Epithelial cell of prostate (primary cell): ENCODE data around the gene MYADM.
"Not testable (repeated sequence)": the region's sequence is repeated elsewhere in the genome, so short reads cannot be mapped to it uniquely, and the experiment has no call there.

Experiments used
- DNase-seq: peaks from one replicate; pipeline ENCODE4 v3.0.0-alpha.2; 2011; ENCODE audit warnings: low read depth, low spot score
- H3K27ac ChIP-seq: fragments of 450-650 bp; 2 replicates; pipeline ENCODE4 v1.5.1; 2017; ENCODE audit warnings: mild to moderate bottlenecking

MYADM gene, protein sequence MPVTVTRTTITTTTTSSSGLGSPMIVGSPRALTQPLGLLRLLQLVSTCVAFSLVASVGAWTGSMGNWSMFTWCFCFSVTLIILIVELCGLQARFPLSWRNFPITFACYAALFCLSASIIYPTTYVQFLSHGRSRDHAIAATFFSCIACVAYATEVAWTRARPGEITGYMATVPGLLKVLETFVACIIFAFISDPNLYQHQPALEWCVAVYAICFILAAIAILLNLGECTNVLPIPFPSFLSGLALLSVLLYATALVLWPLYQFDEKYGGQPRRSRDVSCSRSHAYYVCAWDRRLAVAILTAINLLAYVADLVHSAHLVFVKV

DNA sequence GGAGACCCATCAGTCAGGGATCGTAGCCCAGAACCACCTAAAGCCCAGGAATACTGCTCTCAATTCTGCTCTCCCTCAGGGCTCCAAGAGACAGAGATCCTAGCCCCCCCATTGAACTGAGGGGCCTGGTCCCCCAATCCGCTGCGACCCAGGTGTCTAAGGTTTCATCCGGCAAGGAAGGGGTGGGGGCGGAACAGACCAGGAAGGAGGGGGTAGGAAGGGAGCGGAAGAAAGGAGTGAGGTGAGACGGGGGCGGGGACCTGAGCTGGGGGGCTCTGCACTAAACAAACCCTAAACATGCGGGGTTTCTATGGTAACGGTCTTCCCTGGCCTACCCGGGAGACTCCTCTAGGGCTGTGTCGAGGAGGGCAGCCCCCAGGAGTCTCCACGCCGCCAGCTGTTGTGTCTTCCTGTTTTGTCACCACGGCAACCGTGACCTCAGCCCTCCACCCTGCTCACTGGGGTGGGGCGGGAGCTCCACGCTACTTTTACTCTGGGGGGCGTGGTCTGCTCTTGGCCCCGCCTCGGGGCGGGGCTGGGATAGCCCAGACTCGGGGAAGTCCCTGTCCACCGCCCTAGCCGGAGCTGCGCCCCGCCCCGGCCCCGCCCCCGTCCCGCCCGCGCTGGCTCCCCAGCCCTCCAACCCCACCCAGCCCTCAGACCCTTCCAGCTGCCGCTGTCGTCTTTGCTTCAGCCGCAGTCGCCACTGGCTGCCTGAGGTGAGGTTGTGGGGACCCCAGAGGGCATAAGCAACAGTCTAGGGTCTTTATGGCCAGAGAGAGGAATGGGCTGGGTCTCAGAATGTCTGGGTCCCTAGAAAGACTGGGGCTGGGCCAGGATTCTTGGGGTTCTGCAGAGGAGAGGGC is at the start of gene MYADM:
TSS of gene MYADM (plus strand) at position 659 of the 866 bp plus-strand sequence. CDS start 5,647 bp downstream, outside the sequence.
- peak; percentile 72 for DNase-seq
- H3K27ac ChIP-seq, result peak within 1 kb of the TSS; percentile 63

DNA sequence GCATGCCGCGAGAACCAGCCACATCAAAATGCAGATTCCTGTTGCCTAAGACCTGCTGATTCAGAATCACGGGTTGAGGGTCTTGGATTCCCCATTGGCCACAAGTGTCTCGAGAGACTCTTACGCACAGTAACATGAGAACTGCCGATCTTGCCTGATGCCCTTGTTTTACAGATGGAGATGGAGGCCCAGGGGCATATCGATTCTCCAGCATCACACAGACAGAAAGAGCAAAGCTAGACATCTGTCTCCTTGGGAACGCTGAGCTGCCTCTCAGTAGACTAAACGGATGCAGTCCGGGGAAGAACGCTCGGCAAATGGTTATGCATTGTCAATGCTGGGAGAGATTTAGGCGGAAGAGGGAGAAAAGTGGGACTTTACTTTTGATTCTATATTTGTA is 48.9 kb upstream of the MYADM start:
- no peak for DNase-seq
- no peak overlapping the region for H3K27ac ChIP-seq

DNA sequence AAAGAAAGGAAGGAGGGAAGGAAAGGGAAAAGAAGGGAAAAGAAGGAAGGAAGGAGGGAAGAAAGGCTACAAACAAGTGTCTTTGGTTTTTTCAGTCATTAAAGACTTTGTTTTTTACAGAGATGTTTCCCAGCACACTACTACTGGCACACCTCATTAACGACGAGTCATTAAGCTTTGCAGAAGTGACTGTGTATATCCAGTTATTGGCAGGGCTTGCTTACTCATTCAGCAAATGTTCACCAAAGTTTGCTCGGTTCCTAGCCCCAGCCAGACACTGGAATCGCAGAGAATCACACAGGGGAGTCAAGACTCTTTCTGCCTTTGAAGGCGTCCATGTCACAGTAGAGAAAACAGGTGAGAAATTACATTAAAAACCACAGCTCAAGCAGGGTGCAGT is 47.8 kb upstream of the MYADM start:
- no peak overlapping the region for H3K27ac ChIP-seq
- no peak for DNase-seq

DNA sequence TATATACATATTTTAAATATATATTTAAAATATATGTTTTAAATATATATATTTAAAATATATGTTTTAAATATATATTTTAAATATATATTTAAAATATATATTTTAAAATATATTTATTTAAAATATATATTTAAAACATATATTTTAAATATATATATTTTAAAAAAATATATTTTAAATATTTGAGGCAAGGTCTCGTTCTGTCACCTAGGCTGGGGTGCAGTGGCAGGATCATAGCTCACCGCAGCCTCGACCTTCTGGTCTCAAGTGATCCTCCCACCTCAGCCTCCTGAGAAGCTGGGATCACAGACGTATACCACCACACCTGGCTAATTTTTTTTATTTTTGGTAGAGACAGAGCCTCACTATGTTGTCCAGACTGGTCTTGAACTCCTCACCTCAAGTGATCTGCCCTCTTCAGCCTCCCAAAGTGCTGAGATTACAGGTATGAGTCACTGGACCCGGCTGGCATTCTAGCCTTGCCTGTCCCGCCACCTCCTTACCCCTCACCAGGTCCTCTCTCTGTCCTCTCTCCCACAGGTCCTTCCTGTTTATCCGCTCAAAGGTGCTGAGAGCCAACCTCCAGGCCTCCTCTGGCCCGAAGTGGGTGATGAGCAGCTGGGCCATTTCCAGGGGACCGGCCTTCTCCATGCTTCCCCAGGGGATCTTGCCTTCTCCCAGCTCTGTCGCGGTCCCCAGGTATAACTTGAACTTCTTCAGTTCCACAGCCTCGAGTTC is 44.1 kb upstream of the MYADM start:
- no peak for DNase-seq
- no peak overlapping the region for H3K27ac ChIP-seq

DNA sequence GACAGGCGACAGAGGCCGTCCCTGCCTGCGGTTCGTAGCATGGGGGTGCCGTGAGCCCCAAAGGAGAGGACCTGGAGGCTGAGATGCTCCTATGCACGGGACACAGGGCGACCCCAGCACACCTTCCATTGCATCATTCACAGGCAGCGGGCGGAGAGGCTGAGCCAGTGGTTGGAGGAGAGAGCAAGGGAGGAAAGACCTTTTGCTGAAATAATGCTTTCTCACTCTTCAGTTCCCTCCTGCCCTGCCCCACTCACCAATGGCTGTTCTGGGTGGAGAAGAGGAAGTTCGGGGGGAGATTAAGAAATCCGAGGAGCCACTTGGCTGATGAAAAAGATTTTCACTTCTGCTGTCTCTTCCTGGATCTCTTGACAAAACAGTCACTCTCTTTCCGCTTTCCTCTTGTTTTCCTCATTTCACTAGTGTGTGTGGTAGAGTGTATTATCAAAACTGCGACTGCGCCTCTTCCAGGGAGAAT is 43.5 kb upstream of the MYADM start, which contains the start of gene NLRP12:
TSS of gene NLRP12 (minus strand) at position 181 of the 478 bp plus-strand sequence. CDS start at position 41, 140 bp downstream.
- H3K27ac ChIP-seq, result no peak within 1 kb of the TSS
- no peak for DNase-seq

DNA sequence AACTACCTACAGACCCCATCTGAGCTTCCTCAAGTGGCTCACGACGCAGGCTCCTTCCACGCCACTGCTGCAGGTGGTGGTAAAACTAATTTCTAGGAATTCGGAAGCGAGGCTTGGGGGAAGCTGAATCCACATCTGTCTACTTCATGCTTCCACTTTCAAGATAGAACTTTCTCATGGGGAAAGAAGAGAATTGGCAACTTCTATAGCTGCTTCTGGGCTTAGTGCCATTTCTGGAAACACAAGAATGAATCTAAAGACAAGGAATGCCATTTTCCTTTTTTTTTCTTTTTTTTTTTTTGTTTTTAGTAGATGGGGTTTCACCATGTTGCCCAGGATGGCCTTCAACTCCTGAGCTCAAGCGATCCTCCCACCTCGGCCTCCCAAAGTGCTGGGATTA is 40.8 kb upstream of the MYADM start:
- DNase-seq, result no peak
- no peak overlapping the region for H3K27ac ChIP-seq

DNA sequence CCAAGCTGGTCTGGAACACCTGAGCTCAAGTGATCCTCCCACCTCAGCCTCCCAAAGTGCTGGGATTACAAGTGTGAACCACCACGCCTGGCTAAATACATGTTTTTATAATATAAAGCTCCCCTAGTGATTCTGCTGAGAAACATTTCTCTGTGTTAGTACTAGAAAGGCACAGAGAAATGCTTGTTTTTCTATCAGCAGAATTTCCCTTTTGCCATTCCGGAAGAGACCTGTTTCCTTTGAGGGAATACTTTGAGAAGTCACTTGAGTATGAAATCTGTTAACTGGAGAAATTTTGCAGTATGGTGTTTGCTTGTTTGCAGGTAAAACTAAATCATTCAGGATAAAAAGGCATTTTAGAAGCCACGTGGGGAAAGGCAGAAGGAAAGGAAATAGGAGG is 39.2 kb upstream of the MYADM start:
- H3K27ac ChIP-seq, result no peak overlapping the region
- DNase-seq, result no peak

DNA sequence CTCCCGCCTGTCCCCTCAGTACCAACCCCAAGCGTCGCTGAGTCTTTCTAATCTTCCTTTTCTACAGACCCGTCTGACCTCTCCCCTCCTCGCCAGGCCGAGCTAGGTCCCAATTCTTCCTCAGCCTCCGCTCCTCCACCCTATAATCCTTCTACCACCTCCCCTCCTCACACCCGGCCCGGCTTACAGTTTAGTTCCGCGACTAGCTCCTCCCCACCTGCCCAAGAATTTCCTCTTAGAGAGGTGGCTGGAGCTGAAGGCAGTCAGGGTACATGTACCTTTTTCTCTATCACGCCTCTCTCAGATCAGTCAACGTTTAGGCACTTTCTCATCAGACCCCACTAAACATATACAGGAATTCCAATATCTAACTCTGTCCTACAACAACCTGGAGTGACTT is 34.8 kb upstream of the MYADM start:
- not testable (repeated sequence) for H3K27ac ChIP-seq, DNase-seq

DNA sequence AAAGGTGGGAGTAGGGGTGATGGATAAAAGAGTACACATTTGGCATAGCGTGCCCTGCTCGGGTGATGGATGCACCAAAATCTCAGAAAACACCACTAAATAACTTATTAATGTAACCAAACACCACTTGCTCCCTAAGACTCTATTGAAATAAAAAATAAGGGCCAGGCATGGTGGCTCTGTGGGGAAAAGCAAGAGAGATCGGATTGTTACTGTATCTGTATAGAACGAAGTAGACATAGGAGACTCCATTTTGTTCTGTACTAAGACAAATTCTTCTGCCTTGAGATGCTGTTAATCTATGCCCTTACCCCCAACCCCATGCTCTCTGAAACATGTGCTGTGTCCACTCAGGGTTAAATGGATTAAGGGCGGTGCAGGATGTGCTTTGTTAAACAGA is 29.2 kb upstream of the MYADM start:
- DNase-seq, result not testable (repeated sequence)
- peak overlapping the region; percentile 79 for H3K27ac ChIP-seq

DNA sequence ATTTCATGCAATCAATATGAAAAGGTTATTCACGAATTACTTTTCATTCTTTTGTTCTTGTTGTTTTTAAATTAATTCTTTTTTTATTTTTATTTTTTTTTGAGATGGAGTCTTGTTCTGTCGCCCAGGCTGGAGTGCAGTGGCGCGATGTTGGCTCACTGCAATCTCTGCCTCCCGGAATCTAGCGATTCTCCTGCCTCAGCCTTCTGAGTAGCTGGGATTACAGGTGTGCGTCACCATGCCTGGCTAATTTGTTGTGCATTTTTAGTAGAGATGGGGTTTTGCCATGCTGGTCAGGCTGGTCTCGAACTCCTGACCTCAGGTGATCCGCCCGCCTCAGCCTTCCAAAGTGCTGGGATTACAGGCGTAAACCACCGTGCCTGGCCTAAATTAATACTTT is 27.4 kb upstream of the MYADM start:
- not testable (repeated sequence) for DNase-seq

DNA sequence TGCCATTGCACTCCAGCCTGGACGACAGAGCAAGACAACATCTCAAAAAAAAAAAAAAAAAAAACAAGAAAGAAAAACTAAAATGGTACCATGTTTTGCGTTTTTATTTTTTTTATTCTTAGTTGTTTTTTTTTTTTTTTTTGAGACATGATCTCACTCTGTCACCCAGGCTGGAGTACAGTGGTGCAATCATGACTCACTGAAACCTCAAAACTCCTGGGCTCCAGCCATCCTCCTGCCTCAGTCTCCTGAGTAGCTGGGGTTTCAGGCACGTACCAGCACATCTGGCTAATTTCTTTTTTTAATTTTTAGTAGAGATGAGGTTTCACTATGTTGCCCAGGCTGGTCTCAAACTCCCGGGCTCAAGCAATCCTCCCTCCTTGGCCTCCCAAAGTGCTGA is 26.8 kb upstream of the MYADM start:
- H3K27ac ChIP-seq, result peak overlapping the region; percentile 75

More for the DNA sequence above, 27.4 kb upstream of the MYADM start:
- H3K27ac ChIP-seq, result peak overlapping the region; percentile 75

DNA sequence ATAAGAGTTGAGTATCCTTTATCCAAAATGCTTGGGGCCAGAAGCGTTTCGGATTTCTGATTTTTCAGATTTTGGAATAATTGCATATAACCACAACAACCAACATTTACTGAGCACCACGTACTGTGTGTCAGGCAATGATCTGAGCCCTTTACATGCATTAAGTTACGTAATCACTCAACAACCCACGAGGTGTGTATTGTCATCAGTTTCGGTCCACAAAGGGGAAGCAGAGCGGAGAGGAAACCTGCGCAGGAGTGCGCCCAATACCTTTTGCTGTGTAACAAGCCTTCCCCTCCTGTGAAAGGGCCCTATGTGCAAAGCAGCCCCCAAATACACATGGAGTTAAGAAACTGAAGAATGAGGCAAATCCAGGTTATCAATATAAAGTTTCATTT is 22.8 kb upstream of the MYADM start:
- H3K27ac ChIP-seq, result no peak overlapping the region
- no peak for DNase-seq

More for the DNA sequence above, 26.8 kb upstream of the MYADM start:
- peak; percentile 70 for DNase-seq

DNA sequence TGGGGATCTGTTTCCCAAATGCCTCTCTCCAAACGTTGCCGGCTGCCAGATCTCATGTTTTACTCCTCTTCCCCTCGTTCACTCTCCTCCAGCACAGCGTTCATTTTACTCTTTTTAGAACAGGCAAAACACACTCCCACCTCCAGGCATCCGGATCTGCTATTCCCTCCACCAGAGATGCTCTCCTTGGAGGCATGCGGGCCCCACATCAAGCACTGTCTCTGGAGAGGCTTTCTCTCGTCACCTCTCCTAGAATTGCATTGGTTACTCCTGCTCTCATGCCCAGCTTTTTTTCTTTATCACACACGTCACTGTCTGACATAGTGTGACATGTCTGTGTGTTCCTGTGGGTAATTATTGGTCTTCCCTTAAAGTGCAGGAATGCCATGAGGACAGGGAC is 20.1 kb upstream of the MYADM start:
- DNase-seq, result no peak
- H3K27ac ChIP-seq, result no peak overlapping the region

DNA sequence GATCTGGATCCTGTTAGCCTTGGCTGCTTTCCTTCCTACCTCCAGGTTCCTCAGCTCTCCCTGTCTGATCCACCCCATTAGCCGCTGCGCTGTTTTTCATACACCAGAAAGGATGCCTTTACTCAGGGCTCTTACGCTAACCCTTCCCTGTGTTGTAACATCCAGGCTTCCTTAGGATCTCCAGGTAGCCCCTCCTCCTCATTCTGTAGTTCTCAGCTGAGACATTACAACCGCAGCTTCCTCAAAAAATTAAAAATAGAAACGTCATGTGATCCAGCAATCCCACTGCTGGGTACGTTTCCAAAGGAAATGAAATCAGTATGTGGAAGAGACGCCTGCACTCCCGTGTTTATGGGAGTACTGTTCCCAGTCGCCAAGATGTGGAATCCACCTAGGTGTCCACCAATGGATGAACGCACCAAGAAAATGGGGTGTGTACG is 18.4 kb upstream of the MYADM start:
- DNase-seq, result no peak
- no peak overlapping the region for H3K27ac ChIP-seq

DNA sequence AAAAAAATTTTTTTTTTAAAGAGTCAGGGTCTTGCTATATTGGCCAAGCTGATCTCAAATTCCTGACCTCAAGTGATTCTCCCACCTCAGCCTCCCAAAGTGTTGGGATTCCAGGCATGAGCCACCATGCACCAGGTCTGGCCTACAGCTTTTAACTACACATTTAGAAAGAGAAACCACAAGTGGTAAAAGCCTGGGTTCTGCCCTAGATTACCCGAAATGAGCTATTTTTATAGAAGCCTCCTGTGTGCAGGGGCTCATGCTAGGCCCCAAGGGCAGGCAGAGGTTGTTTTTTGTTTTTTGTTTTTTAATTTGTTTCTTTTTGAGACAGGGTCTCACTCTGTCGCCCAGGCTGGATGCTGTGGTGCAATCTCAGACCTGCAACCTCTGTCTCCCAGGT is 14.0 kb upstream of the MYADM start:
- DNase-seq, result no peak
- no peak overlapping the region for H3K27ac ChIP-seq

DNA sequence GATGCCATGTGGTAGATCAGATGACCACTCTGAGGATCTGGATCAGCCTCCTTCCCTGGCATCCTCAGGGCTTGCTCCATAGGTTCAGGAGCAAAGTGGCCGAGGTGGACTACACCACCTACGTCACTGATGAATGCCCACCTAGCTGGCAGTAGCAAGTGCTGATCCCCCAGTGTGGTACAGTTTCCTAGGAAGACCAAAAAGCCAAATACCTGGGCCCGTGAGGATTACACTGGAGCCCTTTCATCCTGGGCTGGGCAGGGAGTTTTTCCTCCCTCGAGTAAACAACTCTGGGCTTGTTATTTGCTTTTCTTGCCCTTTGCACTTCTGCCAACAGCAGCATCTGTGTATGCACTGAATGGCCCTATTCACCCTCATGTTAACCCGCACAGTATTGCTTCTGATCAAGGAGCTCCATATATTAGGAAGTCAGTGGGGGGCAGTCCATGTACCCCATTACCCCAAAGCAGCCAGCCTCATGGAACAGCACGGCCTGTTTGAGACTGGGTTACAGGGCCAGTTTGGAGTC is 3.3 kb upstream of the MYADM start:
- H3K27ac ChIP-seq, result no peak overlapping the region
- no peak for DNase-seq

DNA sequence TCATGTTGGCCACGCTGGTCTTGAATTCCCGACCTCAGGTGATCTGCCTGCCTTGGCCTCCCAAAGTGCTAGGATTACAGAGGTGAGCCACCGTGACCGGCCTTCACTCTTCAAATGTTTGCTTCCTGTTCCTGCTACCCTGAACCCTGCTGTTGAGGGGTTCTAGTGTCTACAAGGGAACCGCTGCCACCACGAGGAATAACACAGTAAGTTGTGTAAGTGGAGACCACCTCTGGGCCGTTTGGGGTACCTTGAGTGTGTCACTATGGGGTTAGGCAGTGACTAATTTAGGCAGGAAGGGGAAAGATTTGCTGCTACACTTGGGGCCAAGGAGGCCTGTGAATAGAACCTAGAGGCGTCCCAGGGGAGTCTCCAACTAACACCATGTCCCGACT is 2.2 kb upstream of the MYADM start:
- DNase-seq, result no peak
- no peak overlapping the region for H3K27ac ChIP-seq

DNA sequence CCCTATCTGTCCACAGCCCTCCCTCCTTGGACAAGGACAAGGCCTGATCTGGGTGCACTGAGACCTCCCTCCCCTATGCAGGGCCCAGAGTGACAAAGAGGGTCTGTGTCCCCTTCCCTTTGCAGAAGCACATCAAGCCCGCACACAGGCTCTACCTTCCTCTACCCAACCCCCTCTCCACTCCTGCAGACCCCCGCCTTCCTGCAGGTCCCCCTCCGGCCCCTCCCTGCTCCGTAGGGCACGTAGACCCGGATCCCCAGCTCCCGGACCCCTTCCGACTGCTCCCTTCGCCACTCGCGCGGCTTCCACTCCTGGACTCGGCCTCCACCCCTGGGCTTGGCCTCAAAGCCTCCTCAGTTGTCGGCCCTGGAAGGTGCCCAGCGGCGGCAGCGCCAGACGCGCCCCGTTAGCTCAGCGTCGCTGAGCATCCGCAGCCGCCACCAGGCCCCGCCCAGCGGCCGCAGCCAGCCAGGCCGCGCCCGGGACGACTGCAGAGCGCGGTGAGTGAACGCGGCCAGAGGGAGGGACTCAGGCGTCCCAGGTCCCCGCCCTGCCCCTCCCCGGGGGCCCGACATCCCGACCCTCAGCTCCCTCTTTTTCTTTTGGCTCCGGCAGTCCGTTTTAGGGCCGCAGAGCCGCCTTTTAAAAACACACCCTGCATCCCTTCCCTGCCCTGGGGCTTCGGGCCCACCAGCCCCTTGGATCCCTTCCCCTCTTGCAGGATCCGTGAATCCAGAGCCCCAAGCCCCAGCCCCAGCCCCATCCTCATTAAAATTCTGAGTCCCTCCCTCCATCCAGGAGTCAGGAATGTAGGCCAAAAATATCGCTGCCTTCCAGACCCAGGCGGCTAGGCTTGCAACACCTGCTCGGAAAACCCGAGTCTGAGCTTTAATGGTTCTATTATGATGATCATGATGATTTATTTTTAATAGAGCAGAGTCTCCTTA is 1.5 kb upstream of the MYADM start:
- peak overlapping the region; percentile 63 for H3K27ac ChIP-seq
- DNase-seq, result no peak

DNA sequence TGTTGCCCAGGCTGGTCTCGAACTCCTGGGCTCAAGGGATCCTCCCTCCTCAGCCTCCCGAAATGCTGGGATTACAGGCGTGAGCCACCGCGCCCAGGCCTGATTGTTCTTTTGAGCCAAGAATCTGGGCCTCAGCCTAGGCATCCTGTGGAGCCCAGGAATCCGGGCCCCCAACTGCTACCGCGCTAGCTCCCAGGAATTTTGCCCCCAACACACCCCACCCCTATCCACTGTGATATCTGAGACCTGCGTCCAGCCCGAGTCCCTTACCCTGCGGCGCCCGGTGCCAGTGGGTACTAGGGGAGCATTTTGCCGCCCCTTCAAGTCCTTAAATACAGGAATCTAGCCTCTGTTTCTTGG is 838 bp upstream of the MYADM start:
- peak overlapping the region; percentile 63 for H3K27ac ChIP-seq
- no peak for DNase-seq
